DMS53 treated with DMSO at 0.1 percent for 48 hours (cell line): ENCODE data around the gene BRD3OS.
"Not testable (repeated sequence)": the region's sequence is repeated elsewhere in the genome, so short reads cannot be mapped to it uniquely, and the experiment has no call there.

Experiments
- DNase-seq: peaks from one replicate; lab custom pipeline; 2025; ENCODE audit not compliant: unreplicated experiment; lab: John Stamatoyannopoulos, UW

Gene BRD3OS

GRCh38 chr9:134061688-134062371 is 36.5 kb downstream of the BRD3OS start:
- DNase-seq: no peak

- DNase-seq: no peak
Observed at GRCh38 chr9:134062461-134063087, 37.3 kb downstream of the BRD3OS start.

GRCh38 chr9:134063088-134063570 is 37.8 kb downstream of the BRD3OS start:
- no peak for DNase-seq

GRCh38 chr9:134063571-134064450 is 38.5 kb downstream of the BRD3OS start:
- no peak for DNase-seq

GRCh38 chr9:134064711-134065110 is 39.4 kb downstream of the BRD3OS start:
- DNase-seq: no peak

- DNase-seq: no peak
Observed at GRCh38 chr9:134065612-134066419, 40.5 kb downstream of the BRD3OS start.

GRCh38 chr9:134066526-134066912 is 41.2 kb downstream of the BRD3OS start:
- DNase-seq: no peak

- DNase-seq: no peak
Observed at GRCh38 chr9:134066913-134067851, 41.9 kb downstream of the BRD3OS start.

- peak; percentile 81 for DNase-seq
Observed at GRCh38 chr9:134067904-134068743, 42.8 kb downstream of the BRD3OS start, which contains the start of gene BRD3. Gene BRD3 (minus strand): TSS chr9:134068026. CDS start chr9:134053477, 14,549 bp downstream.

GRCh38 chr9:134068744-134069479 is 43.6 kb downstream of the BRD3OS start:
- DNase-seq: no peak

GRCh38 chr9:134069480-134070399 is 44.5 kb downstream of the BRD3OS start:
- no peak for DNase-seq

GRCh38 chr9:134071149-134071548 is 45.9 kb downstream of the BRD3OS start:
- no peak for DNase-seq

GRCh38 chr9:134072683-134073082 is 47.4 kb downstream of the BRD3OS start:
- not testable (repeated sequence) for DNase-seq

- no peak for DNase-seq
Observed at GRCh38 chr9:134073500-134073899, 48.2 kb downstream of the BRD3OS start.

GRCh38 chr9:134075689-134076088 is 50.4 kb downstream of the BRD3OS start:
- DNase-seq: not testable (repeated sequence)

- DNase-seq: no peak
Observed at GRCh38 chr9:134076644-134077043, 51.4 kb downstream of the BRD3OS start.
